ENCODE results near the gene OSBPL10.
"Not testable (repeated sequence)": the region's sequence is repeated elsewhere in the genome, so short reads cannot be mapped to it uniquely, and the experiment has no call there.

OSBPL10 gene

DNA sequence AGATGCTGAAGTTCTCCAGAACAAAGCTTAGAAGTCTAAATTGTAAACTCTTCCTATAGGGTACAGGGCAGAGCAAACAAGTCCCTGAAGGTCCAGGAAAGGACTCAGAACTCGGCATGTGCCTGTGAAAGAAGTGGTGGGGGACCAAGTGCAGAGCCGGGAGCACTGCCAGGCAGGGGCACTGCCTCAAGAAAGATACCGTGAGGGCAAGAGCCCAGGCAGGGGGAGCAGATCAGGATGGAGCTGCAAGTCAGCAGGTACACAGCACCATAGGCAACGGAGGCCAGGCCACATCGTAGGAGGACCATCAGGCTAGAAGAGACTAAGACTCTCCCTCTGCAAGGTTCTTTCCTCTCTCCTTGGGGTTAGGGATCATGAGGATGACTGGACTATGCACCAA lies 191.6 kb downstream of the OSBPL10 start:
- DNase-seq = no peak
- H3K27me3 ChIP-seq (replicated peaks; ENCODE audit: control insufficient read depth, insufficient read depth, low read length, poor library complexity, severe bottlenecking) = no peaks in the 10 kb centered on the region
- no peak overlapping the region for H3K27ac ChIP-seq (ENCODE audit: insufficient read depth, low read length, poor library complexity, severe bottlenecking)
- H3K9me3 ChIP-seq (ENCODE audit: control insufficient read depth, low read length) = no peaks in the 10 kb centered on the region
- no peak overlapping the region for H3K4me3 ChIP-seq (ENCODE audit: insufficient read depth, low read depth, low read length, poor library complexity, severe bottlenecking)
- H3K36me3 ChIP-seq (ENCODE audit: control insufficient read depth, insufficient read depth, low read length) = no peaks in the 10 kb centered on the region
- H3K4me1 ChIP-seq (ENCODE audit: control insufficient read depth, insufficient read depth, low read length, poor library complexity, severe bottlenecking) = no peaks in the 10 kb centered on the region

DNA sequence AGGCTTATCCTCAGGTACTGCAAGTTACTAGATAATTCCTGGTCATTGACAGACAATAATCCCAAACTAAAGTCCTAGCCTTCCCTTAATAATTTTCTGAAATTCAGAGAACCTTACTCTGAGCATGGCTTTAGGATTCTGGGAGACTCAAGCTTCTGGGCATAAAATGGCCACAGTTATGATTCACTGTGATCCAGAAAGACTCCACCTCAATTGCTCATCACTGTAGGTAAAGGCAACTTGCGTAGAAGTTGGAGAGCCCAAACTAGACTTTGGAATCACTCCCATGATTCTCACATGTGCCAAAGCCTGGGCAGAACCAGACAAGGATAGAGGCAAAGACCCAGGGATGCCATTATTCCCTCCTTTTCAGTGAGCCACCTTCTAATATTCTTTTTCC lies 195.3 kb downstream of the OSBPL10 start:
- DNase-seq = no peak
- H3K27me3 ChIP-seq (replicated peaks; ENCODE audit: control insufficient read depth, insufficient read depth, low read length, poor library complexity, severe bottlenecking) = no peaks in the 10 kb centered on the region
- H3K36me3 ChIP-seq (ENCODE audit: control insufficient read depth, insufficient read depth, low read length) = no peaks in the 10 kb centered on the region
- H3K4me1 ChIP-seq (ENCODE audit: control insufficient read depth, insufficient read depth, low read length, poor library complexity, severe bottlenecking) = no peaks in the 10 kb centered on the region
- H3K9me3 ChIP-seq (ENCODE audit: control insufficient read depth, low read length) = no peaks in the 10 kb centered on the region
- H3K4me3 ChIP-seq (ENCODE audit: insufficient read depth, low read depth, low read length, poor library complexity, severe bottlenecking) = no peak overlapping the region
- no peak overlapping the region for H3K27ac ChIP-seq (ENCODE audit: insufficient read depth, low read length, poor library complexity, severe bottlenecking)

DNA sequence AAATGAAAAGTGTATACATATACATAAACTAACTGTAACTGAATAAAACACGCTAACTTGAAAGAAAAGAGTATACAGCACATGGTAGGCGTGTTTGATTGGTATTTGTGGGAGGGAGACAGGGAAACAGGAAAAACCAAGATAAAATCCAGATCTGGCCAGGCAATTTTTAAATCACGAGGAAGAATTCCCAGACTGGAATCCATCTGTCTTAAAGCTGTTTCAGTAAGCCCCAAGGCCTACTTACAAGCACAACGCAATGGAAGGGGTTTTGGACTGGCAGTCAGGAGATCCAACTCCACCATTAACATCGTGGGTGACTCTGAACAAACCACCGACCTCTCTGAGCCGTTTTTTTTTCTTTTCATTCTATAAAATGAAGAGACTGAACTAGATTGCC lies 195.8 kb downstream of the OSBPL10 start:
- no peak overlapping the region for H3K27ac ChIP-seq (ENCODE audit: insufficient read depth, low read length, poor library complexity, severe bottlenecking)
- no peaks in the 10 kb centered on the region for H3K27me3 ChIP-seq (replicated peaks; ENCODE audit: control insufficient read depth, insufficient read depth, low read length, poor library complexity, severe bottlenecking)
- H3K36me3 ChIP-seq (ENCODE audit: control insufficient read depth, insufficient read depth, low read length) = no peaks in the 10 kb centered on the region
- no peaks in the 10 kb centered on the region for H3K9me3 ChIP-seq (ENCODE audit: control insufficient read depth, low read length)
- H3K4me3 ChIP-seq (ENCODE audit: insufficient read depth, low read depth, low read length, poor library complexity, severe bottlenecking) = no peak overlapping the region
- no peaks in the 10 kb centered on the region for H3K4me1 ChIP-seq (ENCODE audit: control insufficient read depth, insufficient read depth, low read length, poor library complexity, severe bottlenecking)
- no peak for DNase-seq

DNA sequence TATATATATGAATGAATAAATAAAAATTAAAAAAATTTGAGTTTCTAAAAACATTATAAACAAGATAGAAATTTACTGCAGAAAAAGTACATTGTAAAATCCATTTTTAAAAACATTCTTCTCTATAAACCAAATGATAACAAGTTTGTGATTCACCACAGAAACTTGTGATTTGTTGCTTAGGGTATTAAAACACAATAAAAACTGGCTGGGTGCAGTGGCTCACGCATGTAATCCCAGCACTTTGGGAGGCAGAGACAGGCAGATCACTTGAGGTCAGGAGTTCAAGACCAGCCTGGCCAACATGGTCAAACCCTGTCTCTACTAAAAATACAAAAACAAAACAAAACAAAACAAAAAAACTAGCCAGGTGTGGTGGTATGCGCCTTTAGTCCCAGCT lies 197.2 kb downstream of the OSBPL10 start:
- not testable (repeated sequence) for H3K9me3 ChIP-seq (ENCODE audit: control insufficient read depth, low read length); H3K4me1 ChIP-seq (ENCODE audit: control insufficient read depth, insufficient read depth, low read length, poor library complexity, severe bottlenecking); H3K27ac ChIP-seq (ENCODE audit: insufficient read depth, low read length, poor library complexity, severe bottlenecking); DNase-seq; H3K27me3 ChIP-seq (replicated peaks; ENCODE audit: control insufficient read depth, insufficient read depth, low read length, poor library complexity, severe bottlenecking); H3K4me3 ChIP-seq (ENCODE audit: insufficient read depth, low read depth, low read length, poor library complexity, severe bottlenecking); H3K36me3 ChIP-seq (ENCODE audit: control insufficient read depth, insufficient read depth, low read length)

DNA sequence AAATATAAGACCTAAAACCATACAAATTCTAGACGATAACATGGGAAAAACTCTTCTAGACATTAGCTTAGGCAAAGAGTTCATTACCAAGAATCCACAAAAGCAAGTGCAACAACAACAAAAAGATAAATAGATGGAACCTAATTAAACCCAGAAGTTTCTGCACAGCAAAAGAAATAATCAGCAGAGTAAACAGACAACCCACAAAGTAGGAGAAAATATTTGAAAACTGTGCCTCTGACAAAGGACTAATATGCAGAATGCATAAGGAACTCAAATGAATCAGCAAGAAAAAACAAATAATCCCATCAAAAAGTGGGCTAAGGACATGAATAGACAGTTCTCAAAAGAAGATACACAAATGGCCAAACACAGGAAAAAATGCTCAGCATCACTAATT lies 198.8 kb downstream of the OSBPL10 start:
- DNase-seq; H3K36me3 ChIP-seq (ENCODE audit: control insufficient read depth, insufficient read depth, low read length); H3K9me3 ChIP-seq (ENCODE audit: control insufficient read depth, low read length); H3K4me3 ChIP-seq (ENCODE audit: insufficient read depth, low read depth, low read length, poor library complexity, severe bottlenecking); H3K27me3 ChIP-seq (replicated peaks; ENCODE audit: control insufficient read depth, insufficient read depth, low read length, poor library complexity, severe bottlenecking); H3K4me1 ChIP-seq (ENCODE audit: control insufficient read depth, insufficient read depth, low read length, poor library complexity, severe bottlenecking); H3K27ac ChIP-seq (ENCODE audit: insufficient read depth, low read length, poor library complexity, severe bottlenecking): not testable (repeated sequence)

GRCh38 chr3:31779514-31779913 lies 201.5 kb downstream of the OSBPL10 start:
- Histone ChIP-seq H3K27ac (ENCODE audit: insufficient read depth, low read length, poor library complexity, severe bottlenecking) (no peak overlapping the region), H3K4me1 (ENCODE audit: control insufficient read depth, insufficient read depth, low read length, poor library complexity, severe bottlenecking) (no peaks in the 10 kb centered on the region), H3K4me3 (ENCODE audit: insufficient read depth, low read depth, low read length, poor library complexity, severe bottlenecking) (no peak overlapping the region), H3K36me3 (ENCODE audit: control insufficient read depth, insufficient read depth, low read length) (no peaks in the 10 kb centered on the region), H3K27me3 (replicated peaks; ENCODE audit: control insufficient read depth, insufficient read depth, low read length, poor library complexity, severe bottlenecking) (no peaks in the 10 kb centered on the region), H3K9me3 (ENCODE audit: control insufficient read depth, low read length) (no peaks in the 10 kb centered on the region)
- DNase-seq = no peak

GRCh38 chr3:31777887-31778286 lies 203.2 kb downstream of the OSBPL10 start:
- no peaks in the 10 kb centered on the region for H3K36me3 ChIP-seq (ENCODE audit: control insufficient read depth, insufficient read depth, low read length)
- H3K9me3 ChIP-seq (ENCODE audit: control insufficient read depth, low read length) = no peaks in the 10 kb centered on the region
- H3K4me3 ChIP-seq (ENCODE audit: insufficient read depth, low read depth, low read length, poor library complexity, severe bottlenecking) = no peak overlapping the region
- no peak for DNase-seq
- H3K27ac ChIP-seq (ENCODE audit: insufficient read depth, low read length, poor library complexity, severe bottlenecking) = no peak overlapping the region
- no peaks in the 10 kb centered on the region for H3K4me1 ChIP-seq (ENCODE audit: control insufficient read depth, insufficient read depth, low read length, poor library complexity, severe bottlenecking)
- H3K27me3 ChIP-seq (replicated peaks; ENCODE audit: control insufficient read depth, insufficient read depth, low read length, poor library complexity, severe bottlenecking) = no peaks in the 10 kb centered on the region

- Histone ChIP-seq H3K9me3 (ENCODE audit: control insufficient read depth, low read length) (no peaks in the 10 kb centered on the region), H3K27me3 (replicated peaks; ENCODE audit: control insufficient read depth, insufficient read depth, low read length, poor library complexity, severe bottlenecking) (no peaks in the 10 kb centered on the region), H3K36me3 (ENCODE audit: control insufficient read depth, insufficient read depth, low read length) (no peaks in the 10 kb centered on the region), H3K27ac (ENCODE audit: insufficient read depth, low read length, poor library complexity, severe bottlenecking) (no peak overlapping the region), H3K4me1 (ENCODE audit: control insufficient read depth, insufficient read depth, low read length, poor library complexity, severe bottlenecking) (no peaks in the 10 kb centered on the region), H3K4me3 (ENCODE audit: insufficient read depth, low read depth, low read length, poor library complexity, severe bottlenecking) (no peak overlapping the region)
- DNase-seq = no peak
Measured at GRCh38 chr3:31777092-31777491, 204.0 kb downstream of the OSBPL10 start.

DNA sequence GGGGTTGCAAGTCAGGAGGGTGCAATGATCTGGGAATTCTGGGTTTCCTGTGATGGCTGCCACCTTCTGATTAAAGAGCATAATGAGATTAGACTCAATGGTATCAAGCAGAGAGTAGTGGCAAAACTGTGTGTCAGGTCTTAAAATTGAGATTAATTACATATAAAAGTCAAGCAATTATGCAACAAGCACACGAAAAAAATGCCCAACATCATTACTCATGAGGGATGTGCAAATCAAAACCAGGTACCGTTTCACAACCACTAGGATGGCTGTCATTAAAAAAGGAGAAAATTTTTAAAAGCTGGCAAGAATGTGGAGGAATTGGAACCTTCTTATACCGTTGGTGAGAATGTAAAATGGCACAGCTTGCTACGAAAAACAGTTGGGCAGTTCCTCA lies 205.0 kb downstream of the OSBPL10 start:
- Histone ChIP-seq H3K36me3 (ENCODE audit: control insufficient read depth, insufficient read depth, low read length) (no peaks in the 10 kb centered on the region), H3K4me3 (ENCODE audit: insufficient read depth, low read depth, low read length, poor library complexity, severe bottlenecking) (no peak overlapping the region), H3K27ac (ENCODE audit: insufficient read depth, low read length, poor library complexity, severe bottlenecking) (no peak overlapping the region), H3K27me3 (replicated peaks; ENCODE audit: control insufficient read depth, insufficient read depth, low read length, poor library complexity, severe bottlenecking) (no peaks in the 10 kb centered on the region), H3K9me3 (ENCODE audit: control insufficient read depth, low read length) (no peaks in the 10 kb centered on the region), H3K4me1 (ENCODE audit: control insufficient read depth, insufficient read depth, low read length, poor library complexity, severe bottlenecking) (no peaks in the 10 kb centered on the region)
- no peak for DNase-seq

GRCh38 chr3:31775383-31775782 lies 205.7 kb downstream of the OSBPL10 start:
- H3K4me1 ChIP-seq (ENCODE audit: control insufficient read depth, insufficient read depth, low read length, poor library complexity, severe bottlenecking) = no peaks in the 10 kb centered on the region
- no peak overlapping the region for H3K4me3 ChIP-seq (ENCODE audit: insufficient read depth, low read depth, low read length, poor library complexity, severe bottlenecking)
- no peak for DNase-seq
- no peak overlapping the region for H3K27ac ChIP-seq (ENCODE audit: insufficient read depth, low read length, poor library complexity, severe bottlenecking)
- no peaks in the 10 kb centered on the region for H3K27me3 ChIP-seq (replicated peaks; ENCODE audit: control insufficient read depth, insufficient read depth, low read length, poor library complexity, severe bottlenecking)
- H3K9me3 ChIP-seq (ENCODE audit: control insufficient read depth, low read length) = no peaks in the 10 kb centered on the region
- H3K36me3 ChIP-seq (ENCODE audit: control insufficient read depth, insufficient read depth, low read length) = no peaks in the 10 kb centered on the region
